GM19193 (cell line): ENCODE measurements around the gene KAZN.

Experiments used
- POLR2A ChIP-seq: IDR thresholded peaks from 4 replicates; pipeline ENCODE4 v1.6.1; 2011; ENCODE audit not compliant: insufficient read depth, insufficient read length; ENCODE audit errors: extremely low read depth

Gene KAZN

DNA sequence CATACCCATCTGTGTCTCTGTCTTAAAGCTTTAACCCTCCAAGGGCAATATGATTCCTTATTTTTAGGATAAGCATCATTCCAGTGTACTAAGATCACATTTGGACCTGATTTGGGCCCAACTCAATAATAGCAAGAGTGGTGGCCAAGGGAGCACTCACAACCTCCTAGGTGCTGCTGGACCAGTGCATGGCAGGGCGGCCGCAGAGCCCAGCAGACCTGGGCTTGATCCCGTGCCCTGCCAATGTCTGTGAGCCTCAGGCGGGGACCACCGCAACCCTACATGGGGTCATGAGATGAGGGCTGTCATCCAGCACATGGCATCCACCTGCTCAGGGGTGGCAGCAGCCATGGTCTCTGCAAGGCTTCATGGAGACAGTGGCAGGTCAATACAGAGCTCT is 353.3 kb downstream of the KAZN start:
- TF ChIP-seq POLR2A = no peak

DNA sequence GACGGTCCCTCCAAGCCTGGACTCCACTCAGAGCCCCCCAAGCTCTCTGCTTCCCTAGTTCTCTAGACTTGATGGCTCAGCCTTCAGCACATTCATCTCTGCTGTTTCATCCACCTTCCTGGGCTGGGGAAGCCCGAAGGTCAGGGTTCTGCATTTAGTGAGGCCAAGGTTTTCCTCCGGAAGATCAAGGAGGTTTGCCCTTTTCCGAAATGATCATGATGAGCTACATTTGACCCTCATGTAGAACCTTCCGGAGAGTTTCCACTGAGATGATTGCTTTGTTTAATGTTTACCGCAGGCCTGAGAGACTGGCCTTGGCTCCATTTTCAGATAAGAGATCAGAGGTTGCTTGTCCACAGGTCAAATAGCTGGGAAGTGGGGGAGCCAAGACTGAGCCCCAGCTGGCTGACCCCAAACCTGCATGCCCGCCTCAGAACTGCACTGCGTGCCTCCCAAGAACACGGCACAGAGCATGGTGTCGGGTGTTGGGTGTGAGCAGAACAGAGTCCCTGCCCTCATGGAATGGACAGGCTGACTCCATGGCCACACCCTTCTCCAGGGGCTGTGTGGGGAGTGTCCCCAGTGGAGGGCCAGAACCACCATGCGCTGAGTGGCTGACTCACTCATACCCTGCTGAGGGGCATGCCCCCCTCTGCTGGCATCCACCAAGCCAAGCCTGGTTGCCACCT is 354.3 kb downstream of the KAZN start:
- TF ChIP-seq POLR2A = no peak

DNA sequence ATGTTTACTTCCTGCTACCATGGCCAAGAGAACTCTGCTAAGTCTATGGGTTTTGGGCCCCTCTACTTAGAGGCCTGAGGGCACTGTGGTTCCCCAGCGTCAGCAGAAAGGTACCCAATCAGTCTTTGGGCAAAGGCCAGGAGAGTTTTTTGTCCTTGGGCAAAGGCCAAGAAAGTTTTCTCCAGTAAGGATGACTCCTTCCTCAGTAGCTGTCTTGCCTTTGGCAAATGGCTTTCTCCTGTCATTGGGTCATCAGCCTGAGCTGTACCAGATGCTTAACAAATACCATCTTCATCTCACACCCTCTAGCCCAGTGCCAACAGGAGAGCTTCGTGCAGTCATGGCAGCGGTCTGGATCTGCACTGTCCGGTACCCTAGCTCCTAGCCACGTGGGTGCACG is 355.7 kb downstream of the KAZN start:
- no peak for TF ChIP-seq POLR2A

DNA sequence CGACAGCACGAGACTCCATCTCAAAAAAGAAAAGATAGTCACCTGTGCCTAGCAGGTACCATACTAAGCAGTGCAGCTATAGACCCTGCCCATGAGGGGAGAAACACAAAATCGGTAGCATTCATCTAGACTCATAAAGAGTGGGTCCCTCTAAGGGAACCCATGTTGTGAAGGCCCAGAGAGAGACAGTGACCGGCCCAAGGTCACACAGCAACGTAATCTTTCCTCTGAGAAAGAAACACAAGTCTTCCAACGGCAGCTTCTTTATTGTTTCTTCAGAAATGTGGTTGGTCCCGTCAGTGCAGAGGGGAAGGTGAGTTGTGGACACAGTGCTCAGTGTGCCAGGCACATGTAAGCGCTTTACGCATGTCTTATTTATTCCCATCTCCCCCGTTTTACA is 356.4 kb downstream of the KAZN start:
- no peak for TF ChIP-seq POLR2A

DNA sequence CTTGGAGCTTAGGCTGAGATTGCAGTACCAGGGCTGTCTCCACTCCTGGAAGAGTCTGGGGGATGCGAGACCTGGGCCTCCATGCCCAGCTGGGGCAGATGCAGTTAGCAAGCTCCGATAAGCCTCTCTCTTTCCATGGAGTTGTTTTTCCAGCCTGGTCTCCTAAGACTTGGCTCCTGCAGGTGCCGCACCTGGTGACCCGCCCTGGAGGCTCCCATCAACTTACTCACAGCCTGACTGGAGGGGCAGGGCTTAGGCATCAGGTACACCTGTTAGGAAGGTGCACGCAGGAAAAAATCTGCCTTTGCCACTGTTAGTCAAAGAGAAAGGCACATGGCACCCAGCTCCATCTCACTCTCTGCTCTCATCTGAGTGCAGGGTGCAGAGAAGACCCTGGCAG is 356.9 kb downstream of the KAZN start:
- no peak for TF ChIP-seq POLR2A

DNA sequence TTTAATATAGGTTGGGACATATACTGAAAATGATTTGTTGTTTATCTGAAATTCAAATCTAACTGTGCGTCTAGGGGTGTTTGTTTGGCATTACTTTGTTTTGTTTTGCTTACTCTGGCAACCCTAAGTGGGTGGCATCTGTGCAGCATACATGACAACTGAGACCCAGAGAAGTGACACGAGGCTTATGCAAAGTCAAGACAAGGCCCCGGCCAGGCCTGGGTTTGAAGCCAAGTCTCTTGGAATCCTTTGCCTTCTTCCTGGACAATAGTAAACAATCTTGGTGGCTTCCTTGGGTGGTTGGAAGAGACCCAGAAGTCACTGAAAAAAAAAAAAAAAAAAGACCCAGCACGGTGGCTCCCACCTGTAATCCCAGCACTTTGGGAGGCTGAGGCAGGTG is 357.5 kb downstream of the KAZN start:
- no peak for TF ChIP-seq POLR2A

DNA sequence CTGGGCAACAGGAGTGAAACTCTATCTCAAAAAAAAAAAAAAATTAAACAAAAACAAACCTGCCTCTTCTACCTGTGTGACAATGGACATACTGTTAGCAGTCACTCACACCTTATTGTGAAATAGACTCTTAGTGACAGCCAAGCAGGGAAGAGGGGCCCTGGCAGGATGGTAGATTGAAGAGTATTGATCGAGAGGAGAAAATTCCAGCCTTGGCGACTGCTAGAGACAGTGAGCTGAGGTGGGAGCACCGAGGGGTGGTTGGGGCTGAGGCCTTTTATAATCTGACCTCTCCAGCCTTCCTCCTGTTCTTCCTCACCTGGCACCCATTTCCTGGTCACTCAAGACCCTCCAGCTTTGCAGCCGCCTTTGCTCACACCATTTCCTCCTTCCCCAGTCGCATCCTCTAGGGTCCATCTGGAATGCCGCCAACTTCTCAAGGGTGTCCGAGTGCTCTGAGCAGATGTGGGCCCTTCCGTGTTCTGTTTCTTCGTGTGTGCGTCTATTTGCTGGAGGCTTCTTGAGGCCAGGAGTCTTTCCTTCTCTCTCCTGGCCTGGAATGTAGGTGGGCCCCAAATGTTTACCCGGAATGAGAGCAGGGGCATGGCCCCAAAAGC is 358.2 kb downstream of the KAZN start:
- no peak for TF ChIP-seq POLR2A

DNA sequence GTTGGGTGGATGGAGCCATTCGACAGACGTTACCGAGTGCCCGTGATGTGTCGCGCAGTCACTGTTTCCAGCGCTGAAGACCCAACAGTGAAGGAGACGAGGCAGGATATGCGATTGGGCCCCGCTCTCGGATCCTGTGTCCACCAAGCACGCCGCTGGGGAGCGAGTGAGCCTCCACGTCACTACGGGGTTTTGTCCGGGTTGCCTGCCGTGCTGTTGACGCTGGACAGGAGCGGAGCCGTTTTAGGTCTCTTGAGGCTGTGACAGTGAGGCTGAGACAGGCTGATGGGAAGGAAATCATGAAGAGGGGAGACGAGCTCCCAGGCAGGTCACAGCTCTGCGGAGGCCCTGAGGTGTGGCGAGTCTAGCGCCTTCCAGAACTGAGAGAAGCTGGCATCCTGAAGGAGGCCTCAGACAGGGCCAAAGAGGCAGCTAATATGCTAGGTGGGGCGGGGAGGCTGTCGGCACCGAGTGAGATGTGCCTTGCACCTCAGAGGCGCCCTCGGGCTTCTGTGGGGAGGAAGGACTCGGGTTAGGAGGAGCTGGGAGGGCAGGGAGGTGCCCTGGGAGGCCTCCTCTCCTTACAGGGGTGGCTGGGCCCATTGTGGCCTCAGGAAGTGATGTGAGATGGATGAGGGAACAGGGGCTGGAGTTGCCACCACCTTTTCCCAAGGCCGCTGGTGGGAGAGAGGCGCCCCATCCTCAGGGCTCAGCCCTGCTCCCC is 359.1 kb downstream of the KAZN start:
- TF ChIP-seq POLR2A = no peak

DNA sequence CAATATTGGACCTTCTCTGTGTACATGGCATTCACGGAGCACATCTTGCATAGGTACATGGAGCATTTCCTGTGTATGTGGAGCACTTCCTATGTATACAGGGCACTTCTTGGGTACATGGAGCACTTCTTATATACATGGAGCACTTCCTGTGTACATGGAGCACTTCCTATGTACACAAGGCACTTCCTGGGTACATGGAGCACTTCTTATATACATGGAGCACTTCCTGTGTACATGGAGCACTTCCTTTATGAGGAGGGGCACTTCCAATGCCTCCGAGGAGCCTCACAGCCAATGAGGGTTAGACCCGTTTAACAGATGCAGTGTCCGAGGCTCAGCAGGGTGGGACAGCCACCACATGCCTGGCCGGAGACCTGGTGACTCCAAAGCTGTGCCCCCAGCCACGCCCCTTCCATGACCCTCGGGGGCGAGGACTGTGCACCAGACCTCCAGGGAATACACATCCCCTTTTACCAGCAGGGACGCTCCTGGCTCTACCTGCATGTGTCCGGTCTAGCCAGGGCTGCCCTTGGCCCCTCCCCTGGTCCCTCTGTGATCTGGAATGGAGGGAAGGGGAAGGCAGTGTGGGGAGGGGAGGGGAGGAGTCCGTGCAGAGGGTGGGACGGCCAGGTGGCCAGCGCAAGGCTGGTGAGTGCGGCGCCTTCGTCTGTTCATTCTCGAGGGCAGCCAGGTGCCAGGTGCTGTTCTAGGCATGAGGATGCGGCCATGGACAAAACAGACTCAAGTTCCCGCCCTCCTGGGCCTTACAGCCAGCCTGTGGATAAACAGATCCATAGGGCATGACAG is 360.0 kb downstream of the KAZN start:
- no peak for TF ChIP-seq POLR2A

DNA sequence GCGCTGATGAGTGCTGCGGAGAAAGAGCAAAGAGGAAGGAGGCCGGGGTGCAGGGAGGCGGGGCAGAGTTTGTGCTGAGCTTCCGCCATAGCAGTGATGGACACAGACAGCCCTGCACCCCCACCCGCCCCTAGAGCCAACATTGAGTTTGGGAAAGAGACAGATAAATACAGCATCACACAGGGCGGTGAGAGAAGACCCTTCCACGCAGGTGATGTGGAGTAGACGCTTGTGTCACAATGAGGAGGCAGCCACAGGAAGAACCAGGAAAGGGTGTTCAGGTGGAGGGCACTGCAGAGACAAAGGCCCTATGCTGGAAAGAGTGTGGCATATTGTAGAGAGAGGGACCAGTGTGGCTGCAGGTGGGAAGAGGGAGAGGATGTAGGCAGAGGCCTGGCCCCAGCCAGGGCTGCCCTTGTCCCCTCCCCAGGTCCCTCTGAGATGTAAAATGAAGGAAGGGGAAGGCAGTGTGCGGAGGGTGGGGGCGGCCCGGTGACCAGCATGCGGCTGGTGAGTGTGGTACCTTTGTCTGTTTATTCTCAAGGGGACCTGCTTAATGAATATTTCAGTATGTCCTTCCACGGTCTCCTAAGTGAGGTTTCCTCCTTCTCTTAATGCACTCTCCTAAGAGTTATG is 360.7 kb downstream of the KAZN start:
- no peak for TF ChIP-seq POLR2A

DNA sequence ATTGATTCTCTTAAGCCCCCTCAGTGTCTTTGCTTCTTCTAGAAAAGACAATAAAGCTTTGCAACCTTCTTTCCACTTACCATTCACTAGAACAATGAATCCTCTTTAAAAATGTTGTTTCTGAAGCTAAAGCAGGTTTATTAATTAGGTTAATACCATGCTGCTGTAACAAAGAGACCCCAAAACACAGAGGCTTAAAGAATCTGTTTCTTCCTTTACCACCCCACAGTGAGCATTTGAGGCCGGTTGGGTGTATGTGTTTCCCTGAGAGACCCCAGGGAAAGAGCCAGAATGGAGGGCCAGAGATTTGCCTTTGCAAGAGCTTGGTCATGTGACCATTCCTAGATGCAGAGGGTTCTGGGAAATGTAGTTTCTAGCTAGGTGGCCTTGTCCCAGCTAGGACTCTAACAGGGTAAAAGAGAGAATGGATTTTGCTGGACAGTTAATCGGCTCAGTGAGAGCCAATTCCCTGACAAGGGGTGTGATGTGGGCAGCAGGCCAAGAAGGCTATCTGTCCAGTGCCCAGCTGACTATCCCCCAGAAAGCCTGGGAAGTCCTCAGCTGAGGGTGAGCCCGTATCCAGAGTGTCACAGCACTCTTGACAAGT is 363.3 kb downstream of the KAZN start:
- TF ChIP-seq POLR2A = no peak

DNA sequence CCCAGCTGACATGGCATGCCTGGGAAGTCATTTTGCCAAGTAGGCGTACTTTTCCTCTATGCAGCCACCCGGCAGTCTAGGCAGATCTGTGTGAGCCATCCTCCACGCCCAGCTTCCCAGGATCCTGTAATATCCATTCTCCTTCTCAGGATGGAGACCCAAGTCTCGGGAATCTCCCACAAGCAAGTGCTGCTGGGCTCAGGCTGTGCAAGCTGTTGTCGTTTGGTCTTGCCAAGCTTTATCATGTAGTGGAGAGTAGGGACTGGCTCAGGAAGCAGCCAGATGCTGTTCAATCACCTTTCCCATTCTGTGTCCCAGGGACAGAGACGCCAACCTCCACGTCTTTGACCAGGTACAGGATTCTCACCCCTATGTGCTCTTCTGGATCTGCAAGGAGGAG is 363.9 kb downstream of the KAZN start:
- no peak for TF ChIP-seq POLR2A

DNA sequence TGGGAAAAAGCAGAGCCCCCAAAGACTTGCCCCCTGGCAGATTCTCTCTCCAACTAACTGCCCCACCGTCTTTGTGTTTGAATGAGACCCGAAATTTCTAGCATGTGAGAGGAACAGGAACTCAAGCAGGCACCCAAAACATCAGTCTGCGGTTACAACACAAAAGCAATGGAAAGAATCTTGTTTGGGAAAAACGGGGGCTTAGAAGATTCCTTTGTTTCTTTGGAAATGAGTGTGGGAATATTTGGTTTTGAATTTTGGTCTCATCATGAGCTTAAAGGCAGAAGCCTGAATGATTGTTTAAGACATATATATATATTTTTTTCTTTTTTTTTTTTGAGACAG is 366.2 kb downstream of the KAZN start:
- TF ChIP-seq POLR2A = no peak

DNA sequence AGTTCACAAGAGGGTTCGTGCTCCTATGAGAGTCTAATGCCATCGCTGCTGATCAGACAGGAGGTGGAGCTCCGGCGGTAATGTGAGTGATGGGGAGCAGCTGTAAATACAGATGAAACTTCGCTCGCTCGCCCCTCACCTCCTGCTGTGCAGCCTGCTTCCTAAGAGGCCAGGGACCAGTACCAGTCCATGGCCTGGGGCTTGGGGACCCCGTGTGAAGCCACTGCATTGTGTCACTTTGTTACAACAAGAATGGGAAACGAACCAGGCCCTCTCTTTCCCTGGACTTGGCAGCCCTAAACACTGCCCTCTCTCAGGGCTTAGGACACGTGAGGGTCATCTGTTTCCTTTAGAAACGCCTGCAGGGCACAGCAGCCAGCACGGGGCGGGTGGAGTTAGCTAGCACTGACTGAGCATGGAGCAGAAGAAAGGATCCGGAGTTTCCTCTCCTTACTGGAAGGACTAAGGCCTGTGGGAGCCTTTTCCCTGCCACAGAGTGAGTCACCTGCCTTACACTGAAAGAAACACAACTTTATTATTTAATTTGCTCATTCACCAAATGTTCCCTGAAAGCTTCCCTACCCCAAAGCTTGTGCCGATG is 369.9 kb downstream of the KAZN start:
- no peak for TF ChIP-seq POLR2A
